A673 (cell line): ENCODE results near the gene RPUSD2. TPM values are rescaled to one million over a fixed set of nuclear protein-coding genes. Genes with fewer than 3 reads are reported as not detected.

Source experiments
- BruUV-seq: library from RNA; stranded (reverse); fragments of 400-500 nt; replicated peaks from 2 replicates; lab custom pipeline; 2021; lab: Mats Ljungman, UMichigan
- CTCF ChIA-PET: fragments of 300-600 bp; sonication (Branson Sonifier 250); formaldehyde crosslinking; loops from one replicate; lab custom pipeline; 2022; ENCODE audit warnings: antibody characterized with exemption; lab: Charles Lee
- POLR2A ChIA-PET: fragments of 300-600 bp; sonication (Branson Sonifier 250); formaldehyde crosslinking; loops from one replicate; lab custom pipeline; 2022; ENCODE audit warnings: antibody characterized with exemption; ENCODE audit not compliant: low non-redundant PET; lab: Charles Lee
- DNase-seq: peaks from one replicate; pipeline ENCODE4 v3.0.0-alpha.2; 2015; ENCODE audit warnings: low spot score
- H3K27ac ChIP-seq: fragments of 200-600 bp; sonication (generic); 2 replicates; pipeline ENCODE4 v1.5.1; 2016; ENCODE audit warnings: mixed run types, low read depth, mild to moderate bottlenecking, mixed read lengths, antibody characterized with exemption, low read length; ENCODE audit not compliant: poor library complexity, severe bottlenecking
- H3K27me3 ChIP-seq: fragments of 200-600 bp; sonication (generic); replicated peaks from 2 replicates; pipeline ENCODE4 v1.6.1; 2017; ENCODE audit warnings: mixed run types, low read depth, mild to moderate bottlenecking, mixed read lengths, antibody characterized with exemption, low read length; ENCODE audit not compliant: insufficient read depth, poor library complexity
- H3K36me3 ChIP-seq: fragments of 200-600 bp; sonication (generic); 2 replicates; pipeline ENCODE4 v1.6.1; 2016; ENCODE audit warnings: mixed run types, mild to moderate bottlenecking, mixed read lengths, antibody characterized with exemption, low read length; ENCODE audit not compliant: insufficient read depth, poor library complexity, severe bottlenecking
- H3K4me1 ChIP-seq: fragments of 200-600 bp; sonication (generic); 2 replicates; pipeline ENCODE4 v1.6.1; 2017; ENCODE audit warnings: mixed run types, mild to moderate bottlenecking, mixed read lengths, antibody characterized with exemption, low read length; ENCODE audit not compliant: insufficient read depth, poor library complexity, severe bottlenecking
- H3K4me3 ChIP-seq: fragments of 200-600 bp; sonication (generic); 2 replicates; pipeline ENCODE4 v1.5.1; 2016; ENCODE audit warnings: low read depth, mixed run types, mild to moderate bottlenecking, mixed read lengths, low read length; ENCODE audit not compliant: poor library complexity, severe bottlenecking
- H3K9me3 ChIP-seq: fragments of 200-600 bp; sonication (generic); 2 replicates; pipeline ENCODE4 v1.6.1; 2016; ENCODE audit warnings: mixed run types, low read depth, mild to moderate bottlenecking, mixed read lengths, antibody characterized with exemption, low read length; ENCODE audit not compliant: poor library complexity, severe bottlenecking
- EZH2 ChIP-seq: fragments of 200-600 bp; sonication (generic); IDR thresholded peaks from 2 replicates; pipeline ENCODE4 v1.6.1; 2017; ENCODE audit warnings: borderline replicate concordance, low read depth, mild to moderate bottlenecking, mixed read lengths, antibody characterized with exemption, low read length; ENCODE audit not compliant: poor library complexity, severe bottlenecking
- intact Hi-C: fragments of 100-400 bp; cut with micrococcal nuclease; formaldehyde crosslinking; loops from one replicate; pipeline ENCODE4 v1.10.0; 2022; ENCODE audit not compliant: unreplicated experiment
- total RNA-seq: library from RNA; stranded (reverse); gene quantifications from 2 replicates; pipeline ENCODE4 v1.2.3, GENCODE V29; 2021
- TF ChIP-seq, protein P1 (sequence below): fragments of 300-800, 200-600 bp; sonication (generic); conservative IDR thresholded peaks from 2 replicates; pipeline ENCODE4 v1.5.1; 2017; ENCODE audit warnings: low read depth, mild to moderate bottlenecking, antibody characterized with exemption, low read length, moderate library complexity, mixed read lengths

Gene RPUSD2
- total RNA-seq, 1 experiment from 2014 or later: 18.1 TPM

DNA sequence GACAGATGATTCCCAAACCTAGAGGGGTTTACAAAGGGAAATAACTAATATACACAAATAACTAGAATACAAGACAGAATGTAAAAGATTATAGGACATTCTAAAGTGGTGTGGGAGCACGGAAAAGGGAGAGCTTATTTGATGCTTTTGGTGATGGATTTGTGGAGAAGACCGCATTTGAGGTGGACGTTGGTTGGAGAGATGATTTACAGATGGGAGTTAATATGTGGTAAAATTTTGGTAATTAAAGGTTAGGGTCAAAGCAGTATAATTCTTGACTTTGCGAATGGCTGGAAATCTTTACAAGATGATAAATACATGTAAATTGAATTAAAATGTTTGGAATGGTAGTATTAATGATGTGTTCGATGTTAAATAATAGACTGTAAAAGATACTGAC lies 26.1 kb downstream of the RPUSD2 start:
- no peak for TF ChIP-seq EZH2
- TF ChIP-seq, protein P1, sequence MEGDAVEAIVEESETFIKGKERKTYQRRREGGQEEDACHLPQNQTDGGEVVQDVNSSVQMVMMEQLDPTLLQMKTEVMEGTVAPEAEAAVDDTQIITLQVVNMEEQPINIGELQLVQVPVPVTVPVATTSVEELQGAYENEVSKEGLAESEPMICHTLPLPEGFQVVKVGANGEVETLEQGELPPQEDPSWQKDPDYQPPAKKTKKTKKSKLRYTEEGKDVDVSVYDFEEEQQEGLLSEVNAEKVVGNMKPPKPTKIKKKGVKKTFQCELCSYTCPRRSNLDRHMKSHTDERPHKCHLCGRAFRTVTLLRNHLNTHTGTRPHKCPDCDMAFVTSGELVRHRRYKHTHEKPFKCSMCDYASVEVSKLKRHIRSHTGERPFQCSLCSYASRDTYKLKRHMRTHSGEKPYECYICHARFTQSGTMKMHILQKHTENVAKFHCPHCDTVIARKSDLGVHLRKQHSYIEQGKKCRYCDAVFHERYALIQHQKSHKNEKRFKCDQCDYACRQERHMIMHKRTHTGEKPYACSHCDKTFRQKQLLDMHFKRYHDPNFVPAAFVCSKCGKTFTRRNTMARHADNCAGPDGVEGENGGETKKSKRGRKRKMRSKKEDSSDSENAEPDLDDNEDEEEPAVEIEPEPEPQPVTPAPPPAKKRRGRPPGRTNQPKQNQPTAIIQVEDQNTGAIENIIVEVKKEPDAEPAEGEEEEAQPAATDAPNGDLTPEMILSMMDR: no peak
- no peak overlapping the region for H3K27ac ChIP-seq
- peak overlapping the region; percentile 68 for H3K4me3 ChIP-seq
- CTCF ChIA-PET: no interaction called here
- no peak for DNase-seq
- no peaks in the 10 kb centered on the region for H3K9me3 ChIP-seq
- no TSS peak for BruUV-seq
- no peaks in the 10 kb centered on the region for H3K36me3 ChIP-seq
- intact Hi-C loops: no loop called here
- POLR2A ChIA-PET: interaction anchor here (0.6 kb wide), 2 partner anchors 98 to 592 kb away, joined by 3 to 13 read pairs; no protein-coding TSS in a partner anchor
- no peaks in the 10 kb centered on the region for H3K4me1 ChIP-seq
- no peaks in the 10 kb centered on the region for H3K27me3 ChIP-seq

DNA sequence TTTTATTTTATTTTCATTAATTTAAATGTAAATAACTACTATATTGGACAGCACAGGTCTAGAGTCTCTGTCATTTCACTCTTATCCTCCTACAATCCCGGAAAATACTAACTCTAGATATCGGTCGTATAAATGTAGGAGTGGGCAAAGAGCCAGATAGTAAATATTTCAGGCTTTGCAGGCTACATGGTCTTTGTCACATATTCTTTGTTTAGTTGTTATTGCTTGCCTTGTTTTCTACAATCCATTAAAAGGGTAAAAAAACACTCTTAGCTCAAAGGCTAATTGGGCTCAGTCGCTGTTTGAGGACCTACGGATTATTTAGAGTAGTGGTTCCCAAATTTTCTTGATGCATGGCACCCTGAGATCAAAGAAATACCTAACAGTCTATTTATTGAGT lies 26.7 kb downstream of the RPUSD2 start:
- Histone ChIP-seq H3K4me1 (peaks cover 1% of the 10 kb centered on the region), H3K4me3 (peak overlapping the region; percentile 68), H3K27me3 (no peaks in the 10 kb centered on the region), H3K36me3 (no peaks in the 10 kb centered on the region), H3K27ac (no peak overlapping the region), H3K9me3 (no peaks in the 10 kb centered on the region)
- intact Hi-C loops: no loop called here
- peak; percentile 23 for DNase-seq
- TF ChIP-seq EZH2: no peak
- TF ChIP-seq, protein P1: no peak
- POLR2A ChIA-PET: interaction anchor here (0.6 kb wide), 1 partner anchor 98 kb away, joined by 13 read pairs; no protein-coding TSS in a partner anchor
- CTCF ChIA-PET: no interaction called here
- BruUV-seq: no TSS peak

DNA sequence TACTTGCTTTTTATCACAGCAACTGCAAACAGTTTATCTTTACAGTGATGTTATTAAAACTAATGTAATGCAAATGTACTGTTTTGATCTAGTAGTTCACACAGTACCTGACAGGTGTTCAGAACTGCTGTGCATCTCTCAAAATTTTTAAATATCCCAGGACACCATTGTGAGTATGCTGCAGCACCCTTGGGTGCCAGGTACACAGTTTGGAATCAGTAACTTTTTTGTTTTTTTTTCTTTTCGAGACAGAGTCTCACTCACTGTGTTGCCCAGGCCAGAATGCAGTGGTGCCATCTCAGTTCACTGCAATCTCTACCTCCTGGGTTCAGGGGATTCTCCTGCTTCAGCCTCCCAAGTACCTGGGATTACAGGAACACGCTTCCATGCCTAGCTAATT lies 27.9 kb downstream of the RPUSD2 start:
- H3K4me1 ChIP-seq: peaks cover 3% of the 10 kb centered on the region
- no peaks in the 10 kb centered on the region for H3K9me3 ChIP-seq
- no peak for TF ChIP-seq EZH2
- TF ChIP-seq, protein P1: no peak
- DNase-seq: no peak
- no peaks in the 10 kb centered on the region for H3K36me3 ChIP-seq
- H3K27me3 ChIP-seq: no peaks in the 10 kb centered on the region
- no peak overlapping the region for H3K4me3 ChIP-seq
- ChIA-PET CTCF (no interaction called here), POLR2A (no interaction called here)
- intact Hi-C loops: no loop called here
- no TSS peak for BruUV-seq
- no peak overlapping the region for H3K27ac ChIP-seq
